NCI-H510A treated with DMSO at 0.1 percent for 48 hours (cell line): Measurements from ENCODE around the gene FMN1.

ENCODE experiments used
- DNase-seq: peaks from one replicate; lab custom pipeline; 2025; lab: John Stamatoyannopoulos, UW

Gene FMN1

DNA sequence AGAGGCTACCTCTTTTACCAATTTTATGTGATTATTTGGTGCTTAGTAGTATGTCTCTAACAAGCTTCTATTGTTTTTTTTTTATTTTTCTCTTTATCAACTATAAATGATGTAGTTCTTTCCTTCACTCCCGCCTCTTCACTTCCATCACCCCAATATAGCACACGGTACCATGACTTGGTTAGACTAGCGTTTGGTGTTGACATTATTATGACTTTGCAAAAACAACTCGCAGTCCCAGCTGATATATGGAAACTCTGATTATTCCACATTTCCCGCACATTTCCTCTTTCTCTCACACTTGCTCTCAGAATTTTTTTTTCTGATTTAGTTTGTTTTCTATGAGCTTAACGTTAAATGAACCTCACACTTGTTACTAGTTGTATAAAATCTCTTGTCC, 314.5 kb downstream of the FMN1 start:
- no peak for DNase-seq

DNA sequence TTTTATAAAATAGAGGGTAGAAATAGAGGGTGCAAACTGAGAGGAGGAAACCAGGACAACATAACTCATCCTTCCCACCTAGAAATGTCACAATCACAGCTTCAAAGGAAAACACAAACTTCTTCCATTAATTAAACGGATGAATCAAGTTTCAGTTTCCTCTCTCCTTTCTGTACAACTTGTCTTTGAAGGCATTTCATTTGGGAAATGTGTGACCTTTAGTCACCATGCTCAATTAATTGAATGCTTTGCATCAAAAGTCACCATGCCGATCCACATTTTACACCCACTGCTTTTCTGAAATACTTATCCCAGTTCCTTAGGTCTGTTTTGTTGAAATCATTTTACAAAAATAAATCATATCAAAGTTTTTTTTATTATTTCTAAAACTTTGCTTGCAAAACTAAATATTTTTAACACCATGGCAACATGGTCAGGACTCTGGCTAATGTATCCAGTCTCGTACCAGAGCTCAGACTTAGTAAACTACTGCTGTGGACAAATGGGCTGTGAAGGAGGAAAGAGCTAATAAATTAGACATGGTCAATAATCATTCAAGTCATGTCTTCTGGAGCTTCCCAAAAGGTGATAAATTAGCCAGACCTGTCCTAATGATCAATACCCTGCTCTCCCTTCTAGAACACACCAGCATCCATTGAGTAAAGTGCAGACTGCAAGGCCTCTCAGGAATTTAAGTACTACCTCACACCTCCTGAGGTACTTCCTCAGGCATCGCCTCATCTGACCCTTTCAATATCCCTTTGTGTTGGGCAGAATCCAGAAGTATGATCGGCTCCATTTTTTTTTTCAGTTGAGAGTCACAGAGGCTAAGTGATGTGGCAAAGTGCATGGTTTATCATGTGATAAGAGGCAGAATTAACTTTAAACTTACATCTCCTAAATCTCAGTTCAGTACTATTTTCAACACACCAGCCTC, 315.4 kb downstream of the FMN1 start:
- no peak for DNase-seq

DNA sequence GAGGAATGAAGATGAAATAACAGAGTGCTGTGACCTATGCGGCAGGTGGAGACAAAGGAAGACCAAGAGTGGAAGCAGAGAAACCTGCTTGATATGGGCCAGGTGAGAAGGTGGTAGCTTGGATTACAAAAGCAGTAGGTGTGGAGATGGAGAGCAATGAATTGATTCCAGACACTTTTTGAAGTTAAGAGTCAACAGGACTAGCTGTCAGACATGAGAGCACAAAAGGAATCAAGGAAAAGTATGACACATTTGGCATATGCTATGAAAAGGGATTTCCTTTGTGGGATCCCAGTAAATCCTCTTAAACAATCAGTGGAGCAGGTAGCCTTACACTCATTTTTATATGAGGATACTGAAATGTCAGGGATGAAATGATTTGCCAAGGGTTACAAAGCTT, 316.2 kb downstream of the FMN1 start:
- no peak for DNase-seq

DNA sequence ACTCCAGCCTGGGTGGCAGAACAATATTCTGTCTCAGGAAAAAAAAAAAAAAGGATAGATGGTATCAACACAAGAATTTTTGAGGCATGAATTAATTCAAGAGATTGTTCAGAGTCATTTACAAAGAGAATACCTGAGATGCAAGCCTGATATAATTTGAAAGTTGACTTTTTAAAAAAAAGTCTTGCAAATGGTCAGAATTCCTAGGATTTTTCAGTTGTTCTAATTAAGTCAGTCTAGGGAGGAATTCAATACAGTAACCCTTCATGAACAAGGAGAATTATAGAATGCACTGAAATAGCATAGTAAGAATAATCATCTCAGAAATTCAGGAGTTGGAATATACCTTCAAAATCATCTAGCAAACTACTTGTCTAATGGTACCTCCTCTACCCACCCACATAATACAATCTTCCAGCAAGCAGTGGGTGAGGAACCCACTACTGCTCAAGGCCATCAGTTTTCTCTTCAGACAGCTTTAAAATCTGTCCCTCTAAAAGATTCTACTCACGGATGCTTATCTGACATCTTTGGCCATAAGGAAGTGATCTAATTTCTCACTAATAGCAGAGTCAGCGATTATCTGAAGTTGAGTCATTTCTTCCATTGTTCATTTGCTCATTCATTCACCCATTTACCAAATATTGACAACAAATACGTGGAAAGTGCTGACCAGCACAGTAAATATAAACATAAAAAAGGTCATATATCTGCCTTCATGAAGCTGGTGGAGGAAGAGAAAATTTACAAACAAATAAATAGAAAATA, 317.1 kb downstream of the FMN1 start:
- DNase-seq: no peak

DNA sequence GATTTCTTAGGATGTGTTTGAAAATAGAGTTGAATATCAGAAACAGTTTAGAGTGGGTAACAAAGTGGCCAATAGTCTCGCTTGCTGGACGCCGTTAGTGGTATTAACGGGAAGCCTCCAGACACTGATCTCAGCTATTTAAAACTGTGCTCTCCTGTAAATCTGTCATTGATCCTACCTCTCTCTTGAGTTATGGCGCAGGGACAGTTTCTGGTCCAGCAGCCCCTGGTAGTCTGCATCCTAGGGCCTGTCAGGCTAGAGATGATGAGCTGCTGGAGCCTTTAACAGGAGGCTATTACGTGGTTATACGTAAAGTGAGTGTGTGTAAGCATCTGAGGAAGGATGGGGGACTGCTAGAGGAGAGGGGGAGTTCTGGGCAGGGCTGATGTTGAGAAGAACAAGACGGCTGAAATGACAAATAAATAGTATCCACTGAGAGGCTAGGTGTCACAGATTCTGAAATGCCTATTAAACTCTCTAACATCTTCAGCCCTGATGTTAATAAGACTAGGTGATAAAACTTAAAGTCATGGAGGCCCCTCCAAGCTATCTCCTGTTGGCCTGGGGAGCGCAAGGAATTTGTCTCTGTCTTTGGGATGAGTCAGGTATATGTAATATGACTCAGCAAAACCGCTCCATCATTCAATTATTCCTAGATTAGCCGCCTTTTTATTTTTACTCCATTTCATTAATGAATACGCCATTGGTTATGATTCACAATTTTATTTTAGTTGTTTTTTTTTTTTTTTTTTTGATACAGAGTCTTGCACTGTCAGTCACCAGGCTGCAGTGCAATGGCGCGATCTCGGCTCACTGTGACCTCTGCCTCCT, 321.0 kb downstream of the FMN1 start:
- no peak for DNase-seq

DNA sequence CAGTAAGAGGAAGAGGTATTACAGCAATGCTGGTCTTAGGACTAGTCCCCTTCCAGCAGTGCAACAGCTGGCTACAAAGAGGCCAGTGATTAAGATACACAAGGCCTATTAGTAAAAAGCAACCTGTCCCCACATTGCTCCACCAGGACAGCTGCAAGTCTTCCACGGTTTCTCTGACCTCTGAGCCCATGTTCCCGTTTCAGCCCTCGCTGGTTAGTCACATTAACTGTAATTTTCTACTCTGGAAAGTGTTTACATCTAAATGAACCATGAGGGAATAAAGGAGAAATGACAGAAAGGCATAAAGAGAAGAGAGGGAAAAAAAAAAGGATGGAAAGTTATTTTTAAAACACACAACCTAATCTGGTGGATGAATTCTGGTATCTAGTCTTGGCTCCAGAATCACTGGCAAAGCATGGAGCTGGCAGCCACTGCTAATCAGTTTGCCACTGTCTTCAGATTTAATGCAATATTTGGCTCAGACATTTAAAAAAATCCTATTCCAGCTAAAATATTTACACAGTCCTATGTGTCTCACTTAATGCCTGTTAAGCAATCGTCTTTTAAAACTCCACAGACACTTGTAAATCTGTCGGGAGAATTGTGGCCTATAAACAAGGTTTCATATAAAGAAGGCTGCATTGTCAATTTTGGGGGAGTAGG, 321.8 kb downstream of the FMN1 start:
- no peak for DNase-seq

DNA sequence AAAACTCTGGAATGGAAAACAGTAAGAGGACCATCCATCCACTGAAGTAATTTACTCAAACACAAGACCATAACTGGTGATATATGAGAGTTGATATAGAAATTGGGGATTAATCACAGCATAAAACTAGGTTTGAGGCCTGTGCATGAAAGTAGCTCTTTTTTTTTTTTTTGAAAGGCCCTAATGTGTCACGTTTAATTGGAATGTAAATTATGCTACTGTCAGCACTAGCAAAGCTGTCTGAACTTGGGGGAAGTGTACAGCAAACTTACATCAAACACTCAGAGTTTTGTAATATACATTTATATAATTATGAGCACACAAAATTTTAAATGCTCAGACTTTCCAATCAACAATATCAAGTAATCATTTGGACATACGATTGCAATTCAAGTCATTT, 322.6 kb downstream of the FMN1 start:
- no peak for DNase-seq

DNA sequence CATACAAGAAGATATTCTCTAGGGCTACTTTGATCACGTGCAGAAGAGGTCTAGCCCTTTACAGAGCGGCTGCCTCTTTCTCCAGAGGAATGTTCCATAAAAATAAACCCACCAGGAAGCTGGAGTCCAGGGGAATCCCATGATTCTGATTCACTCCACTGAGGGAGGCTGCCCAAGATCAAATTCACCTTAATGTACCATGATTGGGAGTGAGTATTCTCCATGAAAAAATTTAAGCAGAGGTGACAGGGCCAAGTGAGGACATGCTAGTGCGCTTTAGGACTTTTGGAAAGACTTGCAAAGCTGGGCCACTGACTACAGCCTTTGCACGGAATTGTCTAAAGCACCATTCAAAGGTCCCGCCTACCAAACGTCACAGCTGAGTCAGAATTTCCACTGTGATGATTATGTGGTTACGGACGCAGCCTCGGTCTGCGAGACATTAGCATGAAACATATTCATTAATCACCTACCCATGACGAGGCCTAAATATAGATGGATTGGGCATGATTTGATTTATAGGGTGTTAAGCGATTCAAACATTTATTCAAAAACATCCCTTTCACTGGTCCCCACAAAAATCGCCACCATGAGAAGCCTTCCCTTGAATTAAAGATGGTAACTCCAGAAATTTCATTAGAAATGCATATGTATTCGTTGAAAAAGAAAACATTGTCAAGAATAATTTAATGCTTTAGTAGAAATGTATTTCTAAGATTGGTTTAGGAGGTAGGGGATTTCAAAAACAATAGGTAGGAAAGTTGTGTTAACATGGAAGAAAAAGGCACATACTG, 324.1 kb downstream of the FMN1 start:
- DNase-seq: no peak

DNA sequence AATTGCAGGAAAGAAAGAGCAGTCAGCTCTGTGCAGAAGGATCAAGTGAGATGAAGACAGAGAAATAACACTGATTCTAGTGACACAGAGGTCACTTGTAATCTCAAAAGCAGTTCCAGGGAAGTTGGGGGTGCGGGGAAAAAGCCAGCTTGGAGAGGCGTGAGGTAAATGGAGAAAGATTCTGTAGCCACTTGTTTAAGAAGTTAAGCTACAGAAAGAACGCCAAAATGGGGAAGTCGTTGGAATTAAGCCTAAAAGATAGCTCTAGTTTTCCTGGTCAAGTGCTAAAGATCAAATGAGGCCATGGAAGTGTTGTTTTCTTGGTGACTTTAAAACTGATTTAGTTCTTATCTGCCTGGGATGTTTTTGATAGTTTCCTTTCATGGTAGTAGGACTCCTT, 324.7 kb downstream of the FMN1 start:
- DNase-seq: no peak

DNA sequence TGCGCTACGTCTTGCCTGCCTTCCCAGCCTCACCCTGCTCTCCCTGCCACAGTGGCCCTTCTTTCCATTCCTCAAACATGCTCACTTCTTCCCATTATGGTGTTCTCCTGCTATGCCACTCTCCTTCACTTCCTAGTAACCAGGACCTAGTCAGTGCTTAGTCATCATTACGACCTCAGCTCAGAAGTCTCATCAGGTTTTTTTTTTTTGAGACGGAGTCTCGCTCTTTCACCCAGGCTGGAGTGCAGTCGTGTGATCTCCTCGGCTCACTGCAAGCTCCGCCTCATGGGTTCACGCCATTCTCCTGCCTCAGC, 327.2 kb downstream of the FMN1 start:
- DNase-seq: no peak

DNA sequence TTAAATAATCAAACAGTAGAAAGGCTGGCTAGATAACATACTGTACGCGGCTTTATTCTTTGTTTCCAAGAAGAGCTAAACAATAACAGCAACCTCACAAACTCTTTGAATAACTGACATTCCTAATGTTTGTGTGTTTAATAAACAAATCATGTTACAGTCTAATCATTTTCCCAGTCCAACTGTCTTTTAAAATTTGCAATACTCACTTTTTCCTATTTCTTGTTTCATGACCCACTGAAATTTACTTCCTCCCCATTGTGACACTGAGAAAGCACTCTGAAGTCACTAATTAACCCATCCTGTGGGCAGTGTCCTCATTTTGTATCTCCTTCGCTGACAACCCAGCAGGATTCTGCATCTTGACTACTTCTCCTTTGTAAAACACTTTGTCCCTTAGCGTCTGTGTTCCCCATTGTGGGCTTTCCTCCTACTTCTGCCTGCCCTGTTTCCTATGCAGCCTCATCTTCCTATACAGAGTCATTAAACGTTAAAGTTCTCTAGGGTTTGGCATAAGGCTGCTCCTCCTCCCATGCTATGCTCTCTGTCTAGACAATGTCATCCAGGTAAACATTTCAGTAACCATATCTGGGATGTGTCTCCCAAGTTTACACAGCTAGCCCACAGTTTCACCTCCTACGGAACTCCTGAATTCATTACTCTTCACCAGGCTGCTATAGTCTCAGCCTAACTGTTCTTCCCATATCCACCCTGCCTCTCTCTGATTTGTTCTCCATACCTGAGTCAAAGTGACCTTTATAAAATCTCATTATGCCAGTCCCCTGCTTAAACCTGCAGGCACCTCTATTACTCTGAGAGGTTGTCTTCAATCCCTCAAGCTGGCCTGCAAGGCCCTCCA, 327.8 kb downstream of the FMN1 start:
- DNase-seq: no peak

DNA sequence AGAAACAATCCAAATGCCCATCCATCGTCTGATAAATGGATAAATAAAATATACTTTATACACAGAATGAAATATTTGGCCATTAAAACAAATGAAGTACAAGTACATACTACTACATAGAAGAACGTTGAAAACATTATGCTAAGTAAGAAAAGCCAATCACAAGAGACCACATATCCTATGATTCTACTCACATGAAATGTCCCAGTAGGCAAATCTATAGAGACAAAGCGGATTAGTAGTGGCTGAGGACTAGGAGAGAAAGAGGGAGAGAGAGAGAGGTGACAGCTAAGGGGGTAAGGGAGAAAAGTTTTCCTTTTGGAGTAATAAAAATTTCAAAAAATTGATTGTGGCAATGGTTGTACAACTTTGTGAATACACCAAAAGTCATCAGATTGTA, 329.7 kb downstream of the FMN1 start:
- no peak for DNase-seq

DNA sequence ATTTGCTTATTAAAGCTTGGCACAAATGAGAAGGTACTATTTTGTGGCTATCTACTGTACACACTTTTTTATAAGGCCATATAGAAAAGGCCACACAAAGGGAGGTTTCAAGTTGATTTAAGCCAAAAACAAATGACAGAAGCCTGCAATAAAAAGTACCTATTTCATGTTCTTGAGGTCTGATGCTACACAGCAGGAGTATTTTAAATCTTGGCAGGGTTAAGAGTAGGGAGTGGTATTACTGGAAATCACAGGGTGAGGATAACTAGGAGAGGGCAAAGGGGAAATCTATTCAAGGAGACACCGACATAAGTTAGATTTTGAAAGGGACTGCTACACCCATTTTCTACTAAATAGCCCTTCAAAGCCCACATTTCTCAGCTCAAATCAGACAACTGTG, 330.5 kb downstream of the FMN1 start:
- DNase-seq: no peak

DNA sequence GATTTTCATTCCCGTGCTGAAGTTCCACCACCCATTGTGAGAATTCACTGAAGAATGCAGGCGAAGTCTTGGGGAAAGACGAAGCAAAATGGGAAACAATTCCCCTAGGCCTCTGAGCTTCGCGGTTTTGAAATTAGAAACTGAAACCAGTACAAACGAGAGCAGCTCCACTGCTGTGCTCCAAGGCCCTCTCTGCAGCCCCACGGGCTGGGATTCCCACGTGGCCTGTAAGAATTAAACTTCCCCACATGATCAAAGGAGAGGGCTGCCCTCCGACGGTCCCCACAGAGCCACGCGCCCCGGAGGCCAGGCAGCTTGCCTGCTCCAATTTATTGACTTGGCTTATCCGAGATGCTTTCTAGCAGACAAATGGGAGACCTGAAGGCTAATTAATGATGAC, 332.8 kb downstream of the FMN1 start:
- no peak for DNase-seq

DNA sequence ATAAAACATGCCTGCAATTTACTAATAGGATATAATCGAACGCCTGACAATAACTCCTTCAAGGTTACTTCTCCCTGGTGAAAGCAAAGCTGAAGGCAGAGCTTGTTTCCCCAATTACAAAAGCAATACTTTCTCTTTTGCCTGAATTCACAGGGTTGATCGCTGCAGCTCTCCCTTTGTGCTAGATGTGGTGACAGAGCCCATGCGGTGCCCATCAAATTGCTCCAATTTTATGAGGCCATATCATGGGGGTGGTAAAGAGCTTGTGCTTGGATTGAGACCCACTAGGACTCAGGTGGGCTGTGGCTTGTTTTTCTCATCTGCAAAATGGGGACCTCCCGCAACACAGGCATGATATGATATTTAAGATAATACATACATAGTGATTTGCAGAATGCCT, 333.3 kb downstream of the FMN1 start:
- no peak for DNase-seq

DNA sequence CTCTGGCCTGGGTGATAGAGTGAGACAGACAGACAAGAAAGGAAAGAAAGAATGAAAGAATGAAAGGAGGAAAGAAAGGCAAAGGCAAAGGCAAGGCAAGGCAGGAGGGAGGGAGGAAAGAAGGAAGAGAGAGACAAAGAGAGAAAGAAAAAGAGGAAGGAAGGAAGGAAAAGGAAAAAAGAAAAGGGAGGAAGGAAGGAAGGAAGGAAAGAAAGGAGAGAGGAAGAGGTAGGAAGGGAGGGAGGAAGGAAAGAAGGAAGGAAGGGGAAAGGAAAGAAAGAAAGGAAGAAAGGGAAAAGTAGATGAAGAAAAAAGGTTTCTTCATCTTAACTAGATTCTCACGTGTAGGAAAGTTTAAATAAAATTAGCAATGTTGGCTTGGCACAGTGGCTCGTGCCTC, 334.5 kb downstream of the FMN1 start:
- no peak for DNase-seq

DNA sequence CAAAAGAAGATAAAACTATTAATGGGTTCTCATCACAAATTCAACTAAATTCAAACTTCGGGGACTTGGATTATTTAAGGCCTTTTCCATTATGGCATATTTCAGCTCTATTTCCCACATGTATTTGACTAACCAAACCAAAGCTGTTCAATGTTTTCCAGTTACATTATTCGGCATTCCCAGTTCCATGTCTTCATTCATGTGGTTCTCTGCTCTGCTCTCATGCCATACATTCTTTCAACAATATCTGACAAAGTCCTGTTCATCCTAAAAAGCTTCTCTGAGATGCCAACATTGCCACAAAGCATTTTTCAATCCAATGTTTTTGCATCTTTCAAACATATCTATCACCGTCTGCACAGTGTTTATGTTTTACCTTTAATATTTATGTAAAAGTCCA, 335.3 kb downstream of the FMN1 start:
- DNase-seq: no peak

DNA sequence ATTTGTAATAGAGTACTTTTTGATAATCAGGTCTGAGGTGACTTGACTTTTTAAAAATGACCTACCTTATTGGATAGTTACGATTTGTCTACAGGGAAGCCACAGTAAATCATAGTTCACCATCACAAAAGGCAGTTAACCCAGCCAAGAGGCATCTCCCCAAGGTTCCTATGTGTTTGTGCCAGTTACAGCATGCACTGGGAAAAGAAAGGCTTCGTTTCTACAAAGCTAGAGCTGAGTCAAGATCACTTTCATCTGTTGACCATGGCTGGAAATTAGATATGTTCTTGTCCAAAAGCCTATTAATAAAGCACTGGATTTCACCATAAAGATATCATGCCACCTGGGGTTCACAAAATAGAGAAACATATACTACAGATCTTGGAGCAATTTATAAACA, 336.8 kb downstream of the FMN1 start:
- DNase-seq: no peak

DNA sequence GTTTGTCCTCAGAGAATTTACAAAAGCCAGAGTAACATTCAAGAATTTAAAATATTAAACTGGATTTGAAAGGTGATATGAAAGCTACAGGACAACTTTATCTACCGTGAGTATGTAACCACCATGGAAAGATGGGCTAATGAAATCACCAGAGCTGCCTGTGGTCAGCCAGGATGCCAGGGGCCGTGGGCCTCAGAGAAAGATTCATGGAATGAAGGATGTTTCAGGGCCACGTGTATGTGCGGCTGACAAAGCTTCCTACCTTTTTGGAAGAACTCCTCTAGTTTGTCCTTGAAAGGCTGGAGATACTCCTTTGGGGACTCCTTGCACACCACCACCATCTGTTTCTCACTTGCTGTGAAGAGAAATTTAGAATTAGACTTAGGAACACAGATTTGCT, 337.8 kb downstream of the FMN1 start:
- no peak for DNase-seq

DNA sequence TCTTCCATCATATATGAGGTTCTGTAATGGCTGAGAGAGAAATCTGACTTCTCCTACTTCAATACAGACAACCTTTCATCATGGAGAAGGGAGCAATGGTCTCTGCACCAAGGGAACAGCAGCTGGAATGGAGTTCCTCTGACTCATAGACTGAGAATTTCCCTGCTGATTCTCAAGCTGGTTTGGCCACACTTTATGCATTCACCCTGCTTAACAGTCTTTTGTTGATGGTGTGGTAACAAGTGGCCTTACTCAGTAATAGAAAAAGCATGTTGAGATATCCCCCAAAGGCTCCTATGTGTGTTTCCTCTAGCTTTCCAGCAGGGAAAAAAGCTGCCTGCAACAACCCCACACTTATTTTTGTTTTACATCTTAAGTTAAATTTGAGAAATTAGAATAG, 338.6 kb downstream of the FMN1 start:
- DNase-seq: no peak
